Loucy (cell line): ENCODE data around the gene CROCC.

Source experiments
- H2AFZ ChIP-seq: fragments of 200-600 bp; sonication (generic); 2 replicates; pipeline ENCODE4 v1.6.0; 2016; ENCODE audit warnings: antibody characterized with exemption, mild to moderate bottlenecking, low read length, moderate library complexity
- H3F3A ChIP-seq: fragments of 200-600 bp; 2 replicates; pipeline ENCODE4 v1.6.0; 2016; ENCODE audit warnings: antibody characterized with exemption, low read depth, mild to moderate bottlenecking
- H3K27me3 ChIP-seq: fragments of 200-600 bp; sonication (generic); 2 replicates; pipeline ENCODE4 v1.6.1; 2014; ENCODE audit warnings: low read length, mild to moderate bottlenecking; ENCODE audit not compliant: insufficient read depth, poor library complexity, severe bottlenecking
- H3K36me3 ChIP-seq: fragments of 200-600 bp; sonication (generic); 2 replicates; pipeline ENCODE4 v1.6.1; 2016; ENCODE audit warnings: low read length; ENCODE audit not compliant: insufficient read depth
- H3K4me1 ChIP-seq: fragments of 200-600 bp; sonication (generic); 2 replicates; pipeline ENCODE4 v1.5.1; 2014; ENCODE audit warnings: low read length, mild to moderate bottlenecking; ENCODE audit not compliant: insufficient read depth, poor library complexity, severe bottlenecking
- H3K4me2 ChIP-seq: fragments of 200-600 bp; sonication (generic); 2 replicates; pipeline ENCODE4 v1.6.0; 2014; ENCODE audit warnings: antibody characterized with exemption, low read length, low read depth, mild to moderate bottlenecking; ENCODE audit not compliant: poor library complexity, severe bottlenecking
- H3K4me3 ChIP-seq: fragments of 200-600 bp; sonication (generic); 2 replicates; pipeline ENCODE4 v1.5.1; 2014; ENCODE audit warnings: low read length, mild to moderate bottlenecking, mixed read lengths; ENCODE audit not compliant: poor library complexity, severe bottlenecking
- H3K79me2 ChIP-seq: fragments of 200-600 bp; sonication (generic); 2 replicates; pipeline ENCODE4 v1.6.1; 2014; ENCODE audit warnings: low read length; ENCODE audit not compliant: insufficient read depth
- H3K9ac ChIP-seq: fragments of 200-600 bp; sonication (generic); 2 replicates; pipeline ENCODE4 v1.6.0; 2014; ENCODE audit warnings: mild to moderate bottlenecking, low read depth, low read length, moderate library complexity; ENCODE audit not compliant: poor library complexity, severe bottlenecking
- H3K9me2 ChIP-seq: fragments of 200-600 bp; sonication (generic); replicated peaks from 2 replicates; pipeline ENCODE4 v1.6.1; 2016; ENCODE audit warnings: low read depth, low read length, mixed read lengths
- H3K9me3 ChIP-seq: fragments of 200-600 bp; sonication (generic); 2 replicates; pipeline ENCODE4 v1.6.1; 2014; ENCODE audit warnings: mild to moderate bottlenecking, antibody characterized with exemption, low read length, low read depth; ENCODE audit not compliant: insufficient read depth
- H4K20me1 ChIP-seq: fragments of 200-600 bp; sonication (generic); 2 replicates; pipeline ENCODE4 v1.6.0; 2014; ENCODE audit warnings: antibody characterized with exemption, low read length, mild to moderate bottlenecking; ENCODE audit not compliant: insufficient read depth, poor library complexity, severe bottlenecking
- CTCF ChIP-seq: fragments of 200-600 bp; sonication (generic); conservative IDR thresholded peaks from 2 replicates; pipeline ENCODE4 v1.5.1; 2014; ENCODE audit warnings: mild to moderate bottlenecking, antibody characterized with exemption, low read length
- EZH2phosphoT487 ChIP-seq: fragments of 200-600 bp; IDR thresholded peaks from 2 replicates; pipeline ENCODE4 v1.6.1; 2018; ENCODE audit warnings: antibody characterized with exemption, mild to moderate bottlenecking, moderate library complexity, borderline replicate concordance

Gene CROCC

DNA sequence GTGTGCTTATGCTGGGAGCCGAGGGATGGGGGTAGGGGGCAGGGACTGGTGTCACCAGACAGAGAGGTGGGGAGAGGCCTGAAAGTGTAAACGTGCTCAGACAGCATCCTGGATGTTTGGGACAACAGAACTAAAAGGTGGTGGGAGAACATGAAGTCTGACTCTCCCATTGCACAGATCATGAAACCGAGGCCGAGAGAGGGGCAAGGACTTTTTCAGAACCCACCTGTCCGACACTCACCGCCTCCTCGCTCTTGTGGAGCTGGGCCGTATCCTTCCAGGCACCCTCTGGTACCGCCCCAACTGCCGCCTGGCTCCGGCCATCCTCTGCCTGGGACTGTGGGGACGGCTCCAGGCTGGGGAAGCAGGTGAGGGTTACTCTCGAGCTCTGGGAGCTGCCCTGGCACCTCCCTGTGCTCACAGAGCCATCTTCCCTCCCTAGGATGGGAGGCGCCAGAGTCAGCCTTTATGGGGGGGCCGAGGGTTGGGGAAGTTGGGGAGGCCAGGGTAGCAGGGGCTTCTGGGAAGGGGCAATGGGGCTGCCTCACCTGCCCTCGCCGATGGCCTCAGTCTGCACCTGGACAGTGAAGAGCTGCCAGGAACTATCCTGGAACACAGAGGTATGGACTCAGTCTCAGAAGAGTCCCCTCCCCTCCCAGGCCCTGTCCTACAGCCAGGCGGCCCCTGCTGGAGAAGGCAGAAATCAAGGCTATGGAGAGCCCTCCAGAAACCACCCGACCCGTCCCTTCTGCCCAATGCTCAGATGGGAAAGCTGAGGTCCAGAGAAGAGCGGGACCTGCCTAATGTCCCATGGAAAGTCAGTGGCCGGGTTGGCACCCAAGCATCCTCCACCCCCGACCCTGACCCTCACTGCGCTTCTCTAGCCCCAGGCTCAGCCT, 83.0 kb downstream of the CROCC start:
- Histone ChIP-seq H3K9me3 (no peaks in the 10 kb centered on the region), H3K36me3 (peaks cover 33% of the 10 kb centered on the region; the same call in 1 of the 2 replicates), H3K4me1 (peaks cover 8% of the 10 kb centered on the region), H2AFZ (no peak overlapping the region), H3K27me3 (no peaks in the 10 kb centered on the region), H3K4me2 (no peak overlapping the region), H4K20me1 (peaks cover 8% of the 10 kb centered on the region), H3K79me2 (peaks cover 20% of the 10 kb centered on the region), H3K4me3 (no peak overlapping the region), H3F3A (no peaks in the 10 kb centered on the region), H3K9me2 (no peaks in the 10 kb centered on the region), H3K9ac (no peak overlapping the region)
- TF ChIP-seq CTCF = no peak
- no peak for TF ChIP-seq EZH2phosphoT487

DNA sequence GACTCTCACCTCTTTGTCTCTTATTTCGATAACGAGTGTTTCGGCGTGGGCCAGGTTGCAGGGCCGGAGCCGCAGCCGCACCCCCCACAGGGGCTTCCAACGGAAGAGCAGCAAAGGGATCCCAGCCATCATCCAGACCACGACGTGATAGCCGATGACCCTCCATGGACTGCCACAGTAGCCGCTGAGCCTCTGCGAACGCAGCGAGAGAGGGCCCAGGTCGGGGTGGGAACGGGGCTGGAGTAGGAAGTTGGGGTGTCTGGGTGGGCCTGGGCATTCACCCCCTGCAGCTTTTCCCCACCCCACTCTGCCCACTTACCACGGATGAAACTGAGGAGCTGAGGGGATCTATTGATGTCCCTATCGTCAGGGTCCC, 83.6 kb downstream of the CROCC start:
- Histone ChIP-seq H3K9ac (no peak overlapping the region), H3K9me2 (no peaks in the 10 kb centered on the region), H3K27me3 (no peaks in the 10 kb centered on the region), H3K4me3 (no peak overlapping the region), H3K4me1 (peaks cover 15% of the 10 kb centered on the region), H3K79me2 (peaks cover 27% of the 10 kb centered on the region), H4K20me1 (peaks cover 12% of the 10 kb centered on the region), H3K9me3 (no peaks in the 10 kb centered on the region), H3F3A (no peaks in the 10 kb centered on the region), H2AFZ (no peak overlapping the region), H3K4me2 (no peak overlapping the region), H3K36me3 (peaks cover 33% of the 10 kb centered on the region; the same call in 1 of the 2 replicates)
- no peak for TF ChIP-seq EZH2phosphoT487
- TF ChIP-seq CTCF = no peak

- no peak overlapping the region for H3K4me2 ChIP-seq
- H3F3A ChIP-seq = no peaks in the 10 kb centered on the region
Measured at GRCh38 chr1:17007121-17007520, 85.4 kb downstream of the CROCC start.

More at GRCh38 chr1:17007121-17007520, 85.4 kb downstream of the CROCC start:
- Histone ChIP-seq H3K27me3 (no peaks in the 10 kb centered on the region), H3K9me2 (no peaks in the 10 kb centered on the region), H3K36me3 (peaks cover 24% of the 10 kb centered on the region; the same call in 1 of the 2 replicates), H3K9me3 (no peaks in the 10 kb centered on the region), H3K79me2 (peaks cover 38% of the 10 kb centered on the region), H4K20me1 (peaks cover 17% of the 10 kb centered on the region), H3K4me3 (no peak overlapping the region), H3K9ac (no peak overlapping the region), H3K4me1 (peaks cover 17% of the 10 kb centered on the region), H2AFZ (no peak overlapping the region)
- TF ChIP-seq EZH2phosphoT487 (no peak), CTCF (no peak)
